T-cell (primary cell): ENCODE results near the gene MIA3. TPM values are rescaled to one million over a fixed set of nuclear protein-coding genes. Genes with fewer than 3 reads are reported as not detected.

ENCODE experiments used
- ATAC-seq, 4 experiments: fragments of 200-7000 bp in 3 of 4; fragments of 150-1000 bp in 1 of 4; cut with Tn5 transposase; replicated peaks in 1 of 4; 1 replicate in 3 of 4; 2 replicates in 1 of 4; pipeline ENCODE4 v1.10.0; 2021; ENCODE audit warnings: moderate library complexity in 3 of 4, mild to moderate bottlenecking in 2 of 4, moderate number of reproducible peaks in 1 of 4
- CTCF ChIA-PET, 2 donors: fragments of 300-600 bp; sonication (Branson Sonifier 250); formaldehyde crosslinking; loops; one replicate each; lab custom pipeline; 2022; ENCODE audit warnings: antibody characterized with exemption in 2 of 2; lab: Charles Lee
- POLR2A ChIA-PET, 2 donors: fragments of 300-600 bp; sonication (Branson Sonifier 250); formaldehyde crosslinking; loops; one replicate each; lab custom pipeline; 2022; ENCODE audit warnings: antibody characterized with exemption in 2 of 2; lab: Charles Lee
- DNase-seq, 35 experiments: peaks; one replicate each; pipeline versions ENCODE4 v3.0.0 to v3.0.0-alpha.2; 2013 to 2023
- H3K27ac ChIP-seq: one replicate; pipeline ENCODE4 v1.5.1; 2013; ENCODE audit warnings: low read length
- H3K27me3 ChIP-seq, 2 experiments: replicated peaks in 1 of 2; 1 replicate in 1 of 2; 2 replicates in 1 of 2; pipeline versions ENCODE4 v1.6.1 to v1.7.0; 2013; ENCODE audit warnings: low read length in 1 of 2, mixed read lengths in 1 of 2; ENCODE audit not compliant: control insufficient read depth in 2 of 2, insufficient read depth in 2 of 2; ENCODE audit errors: extremely low read depth in 1 of 2
- H3K36me3 ChIP-seq, 2 donors: 1 replicate in 1 of 2; 2 replicates in 1 of 2; pipeline versions ENCODE4 v1.6.1 to v1.7.0; 2013; ENCODE audit warnings: low read length in 1 of 2; ENCODE audit not compliant: control insufficient read depth in 2 of 2, insufficient read depth in 1 of 2; ENCODE audit errors: extremely low read depth in 1 of 2
- H3K4me1 ChIP-seq, 2 experiments: 1 replicate in 1 of 2; 2 replicates in 1 of 2; pipeline versions ENCODE4 v1.6.1 to v1.7.0; 2013; ENCODE audit warnings: low read length in 2 of 2, mixed read lengths in 1 of 2; ENCODE audit not compliant: insufficient read depth in 2 of 2, control insufficient read depth in 1 of 2; ENCODE audit errors: extremely low read depth in 1 of 2
- H3K4me3 ChIP-seq, 2 donors: 1 replicate in 1 of 2; 2 replicates in 1 of 2; pipeline versions ENCODE4 v1.5.1 to v1.7.0; 2013; ENCODE audit warnings: mild to moderate bottlenecking in 2 of 2, low read length in 1 of 2, moderate library complexity in 1 of 2; ENCODE audit not compliant: control insufficient read depth in 1 of 2; ENCODE audit errors: extremely low read depth in 1 of 2
- H3K9me3 ChIP-seq: 2 replicates; pipeline ENCODE4 v1.7.0; 2013
- H3K27ac Mint-ChIP-seq, 2 donors: one replicate each; pipeline ENCODE4 v1.8.0; 2020 to 2021; ENCODE audit warnings: mild to moderate bottlenecking in 2 of 2, mixed read lengths in 2 of 2
- H3K27me3 Mint-ChIP-seq, 2 donors: one replicate each; pipeline ENCODE4 v1.8.0; 2021 to 2022; ENCODE audit warnings: mixed read lengths in 2 of 2
- H3K36me3 Mint-ChIP-seq: one replicate; pipeline ENCODE4 v1.8.0; 2021; ENCODE audit warnings: mixed read lengths
- H3K4me1 Mint-ChIP-seq, 3 donors: one replicate each; pipeline ENCODE4 v1.8.0; 2020 to 2022; ENCODE audit warnings: mixed read lengths in 3 of 3, mild to moderate bottlenecking in 1 of 3
- H3K4me3 Mint-ChIP-seq, 3 donors: one replicate each; pipeline ENCODE4 v1.8.0; 2020 to 2022; ENCODE audit warnings: mild to moderate bottlenecking in 3 of 3, mixed read lengths in 3 of 3, moderate library complexity in 3 of 3
- H3K9me3 Mint-ChIP-seq, 3 donors: one replicate each; pipeline ENCODE4 v1.8.0; 2020 to 2022; ENCODE audit warnings: mixed read lengths in 3 of 3
- WGBS: methylation state at CpG from one replicate; pipeline ENCODE4 v1.1.5; 2013; ENCODE audit warnings: missing lambda C conversion rate; ENCODE audit not compliant: insufficient coverage; 5-methylcytosine and 5-hydroxymethylcytosine counted together
- total RNA-seq, 35 experiments: library from RNA in 6 of 35; stranded (reverse) in 6 of 35; fragments of 120-200 nt in 1 of 35; gene quantifications; one replicate each; pipeline versions ENCODE4 v1.2.1 to v1.2.4 and lab custom pipeline; 2013 to 2026

Gene MIA3
- total RNA-seq, 5 donors from 2014 or later (not counting 1 experiment from before 2014, with no cell fraction given): 86.5 to 116 (median 102) TPM

GRCh38 chr1:222586842-222587241 is 31.1 kb upstream of the MIA3 start:
- no peak for ATAC-seq
- H3K4me1 Mint-ChIP-seq: peaks cover 51 to 68% (median 57%) of the 10 kb centered on the region in 3 donors
- H3K4me3 ChIP-seq: no peak overlapping the region
- ChIA-PET CTCF (interaction anchor here in 1 of 2 donors (0.5 kb wide), 1 partner anchor 32 kb away, joined by 4 read pairs; no protein-coding TSS in a partner anchor), POLR2A (interaction anchor here in 1 of 2 donors (1.1 kb wide), 1 partner anchor 47 kb away, joined by 3 read pairs; no protein-coding TSS in a partner anchor)
- DNase-seq: no peak
- no peaks in the 10 kb centered on the region for H3K27me3 ChIP-seq
- no peak overlapping the region for H3K4me3 Mint-ChIP-seq
- H3K27ac Mint-ChIP-seq: no peak overlapping the region
- no CpG with 5 or more reads among the region's 2 CpGs for WGBS
- peaks cover 0 to 29% of the 10 kb centered on the region in 2 donors for H3K36me3 ChIP-seq
- peaks cover 11 to 13% of the 10 kb centered on the region in 2 experiments for H3K4me1 ChIP-seq
- no peak overlapping the region for H3K27ac ChIP-seq
- peaks cover 41% of the 10 kb centered on the region for H3K36me3 Mint-ChIP-seq
- no peaks in the 10 kb centered on the region for H3K27me3 Mint-ChIP-seq
- no peaks in the 10 kb centered on the region for H3K9me3 Mint-ChIP-seq
- no peaks in the 10 kb centered on the region for H3K9me3 ChIP-seq

GRCh38 chr1:222588135-222588534 is 29.8 kb upstream of the MIA3 start:
- ATAC-seq (no peak), DNase-seq (no peak)
- peaks cover 50 to 61% (median 52%) of the 10 kb centered on the region in 3 donors for H3K4me1 Mint-ChIP-seq
- no peak overlapping the region for H3K27ac ChIP-seq
- no peaks in the 10 kb centered on the region for H3K9me3 ChIP-seq
- peaks cover 0 to 16% of the 10 kb centered on the region in 2 donors for H3K36me3 ChIP-seq
- no peaks in the 10 kb centered on the region for H3K27me3 ChIP-seq
- no peaks in the 10 kb centered on the region for H3K9me3 Mint-ChIP-seq
- no peak overlapping the region for H3K4me3 ChIP-seq
- no peaks in the 10 kb centered on the region for H3K27me3 Mint-ChIP-seq
- peaks cover 11 to 13% of the 10 kb centered on the region in 2 experiments for H3K4me1 ChIP-seq
- ChIA-PET CTCF (no interaction called here), POLR2A (no interaction called here)
- H3K36me3 Mint-ChIP-seq: peaks cover 29% of the 10 kb centered on the region
- peak overlapping the region in 2 of 3 donors; percentile 19 to 54 for H3K4me3 Mint-ChIP-seq
- 100% methylated on average over 1 of the region's 1 CpG for WGBS
- no peak overlapping the region for H3K27ac Mint-ChIP-seq

- DNase-seq: peak; percentile 62 to 93 (median 85)
- WGBS: under 1% methylated on average over 24 of the region's 41 CpGs
- Histone ChIP-seq H3K4me1 (peaks cover 11 to 13% of the 10 kb centered on the region in 2 experiments), H3K9me3 (no peaks in the 10 kb centered on the region), H3K36me3 (peaks cover 0 to 8% of the 10 kb centered on the region in 2 donors), H3K4me3 (peak within 1 kb of the TSS; percentile 53 to 76), H3K27ac (peak within 1 kb of the TSS; percentile 83), H3K27me3 (no peaks in the 10 kb centered on the region)
- Mint-ChIP-seq H3K4me1 (peaks cover 47 to 57% (median 48%) of the 10 kb centered on the region in 3 donors), H3K9me3 (no peaks in the 10 kb centered on the region), H3K36me3 (peaks cover 23% of the 10 kb centered on the region), H3K27ac (peak within 1 kb of the TSS; percentile 96 to 99), H3K4me3 (peak within 1 kb of the TSS; percentile 97 to 99 (median 97)), H3K27me3 (no peaks in the 10 kb centered on the region)
- ChIA-PET POLR2A (interaction anchor here (0.7 to 1.7 kb wide), 8 partner anchors 27 to 848 kb away, joined by 3 to 9 read pairs (median 4); partner anchors contain the start of genes AIDA (in 1 of the 2) and BROX (in 1 of the 2)), CTCF (interaction anchor here (0.6 to 2.0 kb wide), 8 partner anchors 9 to 125 kb away, joined by 3 to 15 read pairs (median 5); partner anchors contain the start of gene BROX (in 1 of the 2))
- ATAC-seq: peak; percentile 100
Measured at GRCh38 chr1:222589462-222590302, 28.2 kb upstream of the MIA3 start, which contains the start of gene TAF1A. Gene TAF1A, minus strand, starts transcription at chr1:222589933.

- Histone ChIP-seq H3K9me3 (no peaks in the 10 kb centered on the region), H3K27ac (no peak overlapping the region), H3K36me3 (peaks cover 0 to 2% of the 10 kb centered on the region in 2 donors), H3K4me1 (peaks cover 11 to 13% of the 10 kb centered on the region in 2 experiments), H3K4me3 (no peak overlapping the region), H3K27me3 (no peaks in the 10 kb centered on the region)
- 79% methylated on average over 3 of the region's 3 CpGs for WGBS
- ATAC-seq (no peak), DNase-seq (no peak)
- Mint-ChIP-seq H3K4me1 (peaks cover 28 to 37% (median 31%) of the 10 kb centered on the region in 3 donors), H3K9me3 (no peaks in the 10 kb centered on the region), H3K4me3 (no peak overlapping the region), H3K27me3 (peaks cover 0 to 3% of the 10 kb centered on the region in 2 donors), H3K27ac (no peak overlapping the region), H3K36me3 (peaks cover 4% of the 10 kb centered on the region)
- CTCF ChIA-PET: interaction anchor here in 1 of 2 donors (1.7 kb wide), 1 partner anchor 12 kb away, joined by 5 read pairs; no protein-coding TSS in a partner anchor
- POLR2A ChIA-PET: no interaction called here
Measured at GRCh38 chr1:222592171-222592570, 25.7 kb upstream of the MIA3 start.

- WGBS: no CpG with 5 or more reads among the region's 3 CpGs
- no peak overlapping the region for H3K4me3 Mint-ChIP-seq
- CTCF ChIA-PET: interaction anchor here (0.6 to 1.6 kb wide), 3 partner anchors 40 to 156 kb away, joined by 3 to 6 read pairs (median 3); no protein-coding TSS in a partner anchor
Measured at GRCh38 chr1:222594789-222595188, 23.1 kb upstream of the MIA3 start.

GRCh38 chr1:222596696-222597095 is 21.2 kb upstream of the MIA3 start:
- WGBS: 100% methylated on average over 2 of the region's 4 CpGs
- Mint-ChIP-seq H3K4me1 (no peaks in the 10 kb centered on the region), H3K27me3 (peaks cover 2 to 3% of the 10 kb centered on the region in 2 donors), H3K27ac (no peak overlapping the region), H3K36me3 (no peaks in the 10 kb centered on the region), H3K4me3 (no peak overlapping the region), H3K9me3 (no peaks in the 10 kb centered on the region)
- no peaks in the 10 kb centered on the region for H3K9me3 ChIP-seq
- no peak for DNase-seq
- H3K36me3 ChIP-seq: no peaks in the 10 kb centered on the region
- H3K27me3 ChIP-seq: no peaks in the 10 kb centered on the region
- CTCF ChIA-PET: no interaction called here
- POLR2A ChIA-PET: interaction anchor here in 1 of 2 donors (0.5 kb wide), 1 partner anchor 13 kb away, joined by 5 read pairs; no protein-coding TSS in a partner anchor
- H3K4me1 ChIP-seq: no peaks in the 10 kb centered on the region
- no peak overlapping the region for H3K4me3 ChIP-seq
- H3K27ac ChIP-seq: no peak overlapping the region
- no peak for ATAC-seq

More at GRCh38 chr1:222594789-222595188, 23.1 kb upstream of the MIA3 start:
- H3K4me1 ChIP-seq: peaks cover 5 to 9% of the 10 kb centered on the region in 2 experiments
- H3K27me3 ChIP-seq: no peaks in the 10 kb centered on the region
- ATAC-seq: no peak
- Mint-ChIP-seq H3K27me3 (peaks cover 1 to 3% of the 10 kb centered on the region in 2 donors), H3K9me3 (no peaks in the 10 kb centered on the region), H3K36me3 (no peaks in the 10 kb centered on the region), H3K4me1 (peaks cover 8 to 13% (median 9%) of the 10 kb centered on the region in 3 donors), H3K27ac (no peak overlapping the region)
- no peak overlapping the region for H3K4me3 ChIP-seq
- H3K36me3 ChIP-seq: no peaks in the 10 kb centered on the region
- H3K27ac ChIP-seq: no peak overlapping the region
- no peaks in the 10 kb centered on the region for H3K9me3 ChIP-seq
- no peak for DNase-seq
- POLR2A ChIA-PET: interaction anchor here in 1 of 2 donors (0.5 kb wide), 1 partner anchor 10 kb away, joined by 3 read pairs; no protein-coding TSS in a partner anchor
